Glomerular visceral epithelial cell (primary cell): ENCODE data around the gene UBE2E2.
A peak's percentile ranks its signal among the peaks of the same experiment; 100 is the strongest.
"Not testable (repeated sequence)": the region's sequence is repeated elsewhere in the genome, so short reads cannot be mapped to it uniquely, and the experiment has no call there.

Source experiments
- DNase-seq: peaks from one replicate; pipeline ENCODE4 v3.0.0-alpha.2; 2016; ENCODE audit errors: extremely low spot score

Gene UBE2E2

DNA sequence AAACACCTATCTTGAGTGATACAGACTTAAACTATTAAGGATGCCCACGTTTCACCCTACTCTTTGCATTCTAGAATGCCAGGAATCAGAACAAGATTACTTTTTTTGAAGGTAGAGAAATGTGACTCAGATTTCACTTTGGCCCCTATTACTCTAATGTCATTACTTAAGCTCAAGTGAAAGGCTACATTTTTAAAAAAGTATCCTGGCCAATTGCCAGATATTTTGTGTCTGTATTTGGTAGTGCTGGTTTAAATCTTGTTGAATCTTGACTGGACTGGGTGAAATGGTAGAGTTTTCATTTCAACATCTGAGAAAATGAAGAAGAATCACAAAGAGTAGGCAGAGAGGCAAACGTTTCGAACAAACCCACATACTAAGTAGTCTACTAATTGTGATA, 384.4 kb downstream of the UBE2E2 start:
- DNase-seq = no peak

DNA sequence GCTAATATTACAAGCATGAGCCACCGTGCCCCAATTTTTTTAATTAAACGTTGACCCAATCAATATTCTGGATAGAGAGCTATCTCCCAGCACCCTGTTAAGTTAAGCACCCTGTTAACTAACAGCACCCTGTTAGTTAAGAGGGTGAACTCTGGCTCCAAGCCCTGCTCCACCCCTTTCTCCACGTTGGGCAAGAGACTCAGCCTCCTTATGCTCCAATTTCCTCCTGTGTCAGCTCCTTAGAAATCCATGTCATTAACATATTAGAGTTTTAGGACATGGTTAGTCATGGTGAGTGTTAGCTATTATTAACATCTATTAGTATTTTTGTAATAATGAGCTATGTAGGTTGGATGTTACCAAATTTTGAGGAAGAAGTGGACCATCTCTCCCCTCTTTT, 385.4 kb downstream of the UBE2E2 start:
- no peak for DNase-seq

- DNase-seq = no peak
These were observed 386.5 kb downstream of the UBE2E2 start for GRCh38 chr3:23589602-23590001.

- no peak for DNase-seq
These were observed 387.5 kb downstream of the UBE2E2 start for GRCh38 chr3:23590424-23591273.

- no peak for DNase-seq
These were observed 388.2 kb downstream of the UBE2E2 start for GRCh38 chr3:23591374-23591773.

DNA sequence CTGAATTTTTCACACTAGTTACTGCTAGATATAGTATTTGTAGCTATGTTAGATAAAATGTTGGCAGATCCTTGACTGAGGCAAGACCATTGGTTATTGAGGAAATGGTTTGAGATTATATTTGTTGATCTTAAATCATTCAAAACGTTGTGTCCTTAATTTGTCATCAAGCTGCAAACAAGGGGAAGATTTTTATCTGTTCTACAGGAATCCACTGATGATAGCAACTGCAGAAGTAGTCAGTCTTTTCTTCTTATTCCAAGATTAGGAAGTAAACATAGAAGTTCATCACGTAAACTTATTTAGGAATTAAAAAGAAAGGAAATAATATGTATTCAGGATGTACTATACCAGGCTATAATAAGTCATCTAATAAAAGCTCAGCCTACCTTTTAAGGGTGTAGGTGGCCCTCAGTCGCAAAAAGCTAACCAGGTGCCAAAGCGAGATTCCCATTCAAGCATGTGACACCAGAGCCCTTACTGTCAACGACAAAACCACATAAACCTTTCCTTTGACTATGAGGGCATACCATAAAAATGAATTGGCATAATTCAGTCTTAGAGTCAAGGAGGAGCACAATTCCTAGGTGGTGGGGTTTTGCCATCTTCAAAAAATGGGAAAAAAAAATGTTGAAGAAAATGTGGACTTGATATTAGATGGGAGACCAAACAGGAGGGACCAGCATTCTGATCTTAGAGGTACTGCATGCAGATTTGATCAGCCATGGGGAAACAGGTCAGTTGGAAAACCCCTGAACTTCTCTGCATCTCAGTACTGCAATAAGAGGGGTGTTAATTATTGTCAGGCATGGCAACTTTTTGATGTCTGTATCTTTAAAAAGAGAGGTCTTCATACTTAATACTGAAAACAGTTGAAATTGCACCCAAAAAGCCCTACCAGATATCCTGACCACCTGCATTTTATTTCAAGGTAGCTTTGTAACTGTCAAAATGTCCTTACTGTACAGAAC, 390.1 kb downstream of the UBE2E2 start:
- DNase-seq = no peak

GRCh38 chr3:23594066-23594465, 390.9 kb downstream of the UBE2E2 start:
- no peak for DNase-seq

DNA sequence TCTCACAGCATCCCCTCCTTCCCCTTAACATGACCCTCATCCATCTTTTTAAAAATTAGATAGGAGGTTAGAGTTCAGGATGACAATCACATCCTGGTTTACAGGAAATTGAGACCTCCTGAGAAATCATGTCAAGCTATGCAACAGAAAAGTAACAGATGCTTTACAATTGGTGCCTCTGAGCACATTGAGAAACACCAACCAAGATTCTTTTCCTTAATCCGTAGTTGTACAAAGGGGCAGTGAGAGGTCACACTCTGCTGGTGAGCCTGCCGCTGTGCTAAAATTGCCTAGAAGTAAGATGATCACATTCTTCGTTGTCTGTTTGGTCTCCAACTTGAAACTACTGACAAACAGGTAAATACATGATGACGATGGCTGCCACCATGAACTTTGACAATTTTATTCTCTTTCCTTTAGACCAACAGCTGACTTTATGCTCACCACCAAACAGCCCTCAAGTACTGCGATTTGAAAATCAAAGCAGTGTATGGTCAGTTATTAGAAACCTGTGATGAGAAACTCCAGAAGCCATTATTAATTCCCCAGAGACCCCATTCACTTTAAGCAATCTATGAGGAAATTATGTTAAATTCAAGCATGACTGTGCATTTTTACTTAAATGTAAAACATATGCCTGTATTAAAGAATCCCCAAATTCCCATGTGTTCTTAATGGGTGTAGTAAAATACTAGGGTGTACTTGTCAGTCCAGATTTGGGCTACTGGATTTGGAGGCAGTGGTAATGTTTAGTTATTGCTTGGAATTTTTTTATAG, 392.0 kb downstream of the UBE2E2 start:
- DNase-seq = no peak

GRCh38 chr3:23595851-23596250, 392.7 kb downstream of the UBE2E2 start:
- no peak for DNase-seq

- DNase-seq = peak; percentile 88
These were observed 397.2 kb downstream of the UBE2E2 start for GRCh38 chr3:23600167-23600871.

GRCh38 chr3:23601091-23601822, 398.1 kb downstream of the UBE2E2 start:
- DNase-seq = peak; percentile 83

GRCh38 chr3:23602971-23603370, 399.8 kb downstream of the UBE2E2 start:
- no peak for DNase-seq

DNA sequence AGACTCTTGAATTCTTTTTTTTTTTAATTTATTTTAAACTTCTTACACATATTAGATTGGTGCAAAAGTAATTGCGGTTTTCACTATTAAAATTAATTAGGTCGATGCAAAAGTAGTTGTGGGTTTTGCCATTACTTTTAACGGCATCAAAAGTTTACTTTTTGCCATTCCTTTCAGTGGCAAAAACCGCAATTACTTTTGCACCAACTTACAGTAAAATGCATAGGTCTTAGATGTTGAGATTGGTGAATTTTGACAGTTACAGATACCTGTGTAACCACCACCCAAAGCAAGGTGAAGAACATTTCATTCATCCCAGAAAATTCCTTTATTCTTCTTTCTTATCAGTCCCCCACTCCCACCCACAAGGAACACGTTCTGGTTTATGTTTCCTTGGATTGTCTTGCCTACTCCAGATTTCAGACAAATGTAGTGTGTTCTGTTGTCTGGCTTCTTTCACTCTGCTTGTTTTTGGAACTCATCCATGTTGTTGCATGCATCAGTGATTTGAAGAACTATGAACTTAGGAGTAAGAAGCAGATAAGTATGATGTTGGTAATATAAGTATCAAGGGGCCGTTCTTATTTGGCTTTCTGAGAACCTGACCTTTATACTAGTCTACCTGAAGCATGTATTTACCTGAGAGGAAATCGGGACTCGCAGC, 404.2 kb downstream of the UBE2E2 start:
- DNase-seq = peak; percentile 31

DNA sequence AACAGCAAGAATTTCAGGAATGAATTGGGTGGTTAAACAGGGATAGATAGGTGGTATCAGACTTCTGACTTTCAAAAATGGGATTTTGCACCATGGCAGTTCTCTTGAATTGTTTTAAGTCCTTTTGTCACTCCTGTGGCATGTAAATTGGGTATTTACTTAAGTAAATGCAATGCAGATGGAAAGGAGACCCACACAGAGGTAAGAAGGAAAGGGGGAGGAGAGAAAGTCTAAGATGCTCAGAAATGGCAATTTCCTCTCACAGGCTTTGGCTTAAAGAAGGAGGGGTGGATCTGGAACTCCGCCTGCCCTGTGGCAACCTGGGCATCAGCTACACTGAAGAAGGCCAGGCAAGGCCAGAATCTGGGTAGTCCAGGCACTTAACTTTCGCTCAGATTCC, 405.5 kb downstream of the UBE2E2 start:
- DNase-seq = no peak

GRCh38 chr3:23611737-23612295, 408.7 kb downstream of the UBE2E2 start:
- no peak for DNase-seq

DNA sequence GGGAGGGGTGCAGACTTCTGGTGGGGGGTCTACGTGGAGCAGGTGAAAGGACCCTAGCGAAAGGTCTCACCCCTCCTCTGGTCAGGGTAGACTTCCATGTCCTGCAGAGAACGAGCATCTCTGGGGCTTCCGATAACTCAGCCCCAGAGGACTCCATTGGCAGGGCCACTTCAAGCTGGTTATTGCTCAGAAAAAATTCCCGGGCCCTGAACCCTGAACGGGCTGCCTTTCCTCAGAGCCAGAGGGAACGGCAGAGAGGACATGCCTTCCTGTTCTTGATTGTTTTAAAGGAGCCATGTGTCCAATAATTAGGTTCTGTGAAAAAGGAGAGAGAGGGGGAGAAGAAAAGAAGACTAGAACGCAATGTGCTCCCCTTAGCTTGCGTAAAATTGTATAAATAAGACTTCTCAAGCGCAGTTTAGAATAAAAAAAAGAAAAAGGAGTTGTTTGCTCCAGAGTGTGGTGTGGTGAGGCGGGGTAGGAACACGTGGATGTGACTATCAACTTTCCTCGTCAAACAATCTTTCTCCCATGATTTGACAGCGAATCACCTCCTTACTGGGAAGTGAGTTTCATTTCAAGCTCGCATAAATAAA, 409.3 kb downstream of the UBE2E2 start:
- DNase-seq = no peak

- DNase-seq = no peak
These were observed 411.9 kb downstream of the UBE2E2 start for GRCh38 chr3:23615068-23615467.

DNA sequence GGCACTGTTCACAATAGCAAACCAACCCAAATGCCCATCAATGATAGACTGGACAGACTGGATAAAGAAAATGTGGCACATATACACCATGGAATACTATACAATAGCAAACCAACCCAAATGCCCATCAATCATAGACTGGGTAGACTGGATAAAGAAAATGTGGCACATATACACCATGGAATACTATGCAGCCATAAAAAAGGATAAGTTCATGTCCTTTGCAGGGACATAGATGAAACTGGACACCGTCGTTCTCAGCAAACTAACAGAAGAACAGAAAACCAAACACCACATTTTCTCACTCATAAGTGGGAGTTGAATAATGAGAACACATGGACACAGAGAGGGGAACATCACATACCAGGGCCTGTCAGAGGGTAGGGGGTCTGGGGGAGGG, 415.3 kb downstream of the UBE2E2 start:
- not testable (repeated sequence) for DNase-seq
